Kidney (tissue), 14 donors: ENCODE measurements around the gene SLC12A5. TPM values are rescaled to one million over a fixed set of nuclear protein-coding genes. Genes with fewer than 3 reads are reported as not detected.

Experiments
- DNase-seq, 5 donors: peaks; one replicate each; pipeline ENCODE4 v3.0.0-alpha.2; 2013 to 2020
- FAIRE-seq: peaks from 2 replicates; lab custom pipeline; 2012; peaks lifted over from hg19 to GRCh38; lab: Jason Lieb, UNC
- H3K27ac ChIP-seq, 2 donors: one replicate each; pipeline ENCODE4 v1.7.0; 2013; ENCODE audit warnings: low read depth in 2 of 2, low read length in 2 of 2, inconsistent platforms in 1 of 2
- H3K27me3 ChIP-seq: one replicate; pipeline ENCODE4 v1.7.1; 2013; ENCODE audit warnings: low read length, inconsistent platforms; ENCODE audit not compliant: control insufficient read depth, insufficient read depth
- H3K36me3 ChIP-seq, 3 donors: one replicate each; pipeline versions ENCODE4 v1.7.0 to v1.7.1; 2013; ENCODE audit warnings: low read length in 3 of 3, control low read depth in 1 of 3, inconsistent platforms in 1 of 3; ENCODE audit not compliant: insufficient read depth in 3 of 3, control insufficient read depth in 2 of 3
- H3K4me1 ChIP-seq, 3 donors: one replicate each; pipeline versions ENCODE4 v1.7.0 to v1.7.1; 2013; ENCODE audit warnings: low read length in 3 of 3, inconsistent platforms in 1 of 3, low read depth in 1 of 3; ENCODE audit not compliant: control insufficient read depth in 2 of 3, insufficient read depth in 2 of 3
- H3K4me3 ChIP-seq, 3 donors: one replicate each; pipeline versions ENCODE4 v1.7.0 to v1.8.1; 2013; ENCODE audit warnings: low read length in 3 of 3, control low read depth in 1 of 3, inconsistent platforms in 1 of 3
- H3K9ac ChIP-seq, 3 donors: one replicate each; pipeline versions ENCODE4 v1.7.0 to v1.7.1; 2013; ENCODE audit warnings: low read length in 3 of 3, control low read depth in 1 of 3, inconsistent platforms in 1 of 3
- H3K9me3 ChIP-seq, 3 donors: one replicate each; pipeline versions ENCODE4 v1.7.0 to v1.7.1; 2013; ENCODE audit warnings: low read length in 3 of 3, control low read depth in 1 of 3, inconsistent platforms in 1 of 3; ENCODE audit not compliant: control insufficient read depth in 2 of 3, insufficient read depth in 1 of 3
- CTCF ChIP-seq: IDR thresholded peaks from 3 replicates; pipeline ENCODE4 v1.5.1; 2012; ENCODE audit warnings: mild to moderate bottlenecking, moderate library complexity, borderline replicate concordance; ENCODE audit not compliant: insufficient read depth; ENCODE audit errors: extremely low read depth
- intact Hi-C: fragments of 100-400 bp; cut with DNase I; formaldehyde crosslinking; loops from one replicate; pipeline ENCODE4 v1.11.1; 2022
- polyA plus RNA-seq: library from polyadenylated mRNA; stranded (reverse); fragments of 350-450 nt; fragmentation: Illumina TruSeq; extraction: RNeasy Lipid Tissue Mini Kit (QIAGEN cat#74804); gene quantifications from one replicate; pipeline ENCODE4 v1.2.3, GENCODE V29; 2014; ENCODE audit warnings: low read depth, low replicate concordance; ENCODE audit not compliant: insufficient read depth
- total RNA-seq: library from RNA; stranded (reverse); fragmentation: NEBNext Ultra II Directional; extraction: Animal tissue kit (Norgen Biotek cat#: 25700); gene quantifications from one replicate; pipeline ENCODE4 v1.2.1, GENCODE V29; 2021
- donor health status: control.
- donor health status: control.
- donor health status: control.
- donor health status: control.
- donor health status: control.
- donor health status: DM: yes; HTN: yes; CAD: no.
- donor health status: Normal renal cell carcinoma (clear cell type).

SLC12A5 gene
- total and polyA plus RNA-seq, 2 donors from 2014 or later = 2.0 to 2.5 TPM

GRCh38 chr20:46056027-46056833 is 27.2 kb downstream of the SLC12A5 start:
- no peak for FAIRE-seq

GRCh38 chr20:46056970-46057855 is 28.2 kb downstream of the SLC12A5 start:
- Histone ChIP-seq H3K9ac (no peak overlapping the region), H3K4me3 (no peak overlapping the region), H3K4me1 (peaks cover 0 to 5% (median 0%) of the 10 kb centered on the region in 3 donors), H3K27ac (no peak overlapping the region), H3K27me3 (peaks cover 3% of the 10 kb centered on the region), H3K36me3 (peaks cover 1 to 16% (median 2%) of the 10 kb centered on the region in 3 donors), H3K9me3 (no peaks in the 10 kb centered on the region)
- FAIRE-seq = no peak
- DNase-seq = peak in 4 of 5 donors; percentile 74 to 89 (median 82)
- no peak for TF ChIP-seq CTCF
- intact Hi-C loops = no loop called here

More at GRCh38 chr20:46056027-46056833, 27.2 kb downstream of the SLC12A5 start:
- Histone ChIP-seq H3K9ac (no peak overlapping the region), H3K27ac (no peak overlapping the region), H3K9me3 (no peaks in the 10 kb centered on the region), H3K36me3 (peaks cover 0 to 9% (median 2%) of the 10 kb centered on the region in 3 donors), H3K27me3 (peaks cover 3% of the 10 kb centered on the region), H3K4me3 (no peak overlapping the region), H3K4me1 (peaks cover 0 to 5% (median 0%) of the 10 kb centered on the region in 3 donors)
- intact Hi-C loops = no loop called here
- no peak for TF ChIP-seq CTCF
- no peak for DNase-seq

- no peak overlapping the region for H3K27ac ChIP-seq
- H3K9me3 ChIP-seq = no peaks in the 10 kb centered on the region
- DNase-seq (peak in 4 of 5 donors; percentile 38 to 74 (median 61)), FAIRE-seq (no peak)
- intact Hi-C loops = no loop called here
- H3K9ac ChIP-seq = no peak overlapping the region
- peaks cover 3% of the 10 kb centered on the region for H3K27me3 ChIP-seq
- peaks cover 0 to 5% (median 0%) of the 10 kb centered on the region in 3 donors for H3K4me1 ChIP-seq
- no peak for TF ChIP-seq CTCF
- peaks cover 2 to 24% (median 7%) of the 10 kb centered on the region in 3 donors for H3K36me3 ChIP-seq
- H3K4me3 ChIP-seq = no peak overlapping the region
Observed at GRCh38 chr20:46057856-46058598, 29.0 kb downstream of the SLC12A5 start.
